ENCODE results near the gene NYAP1.
"Not testable (repeated sequence)": the region's sequence is repeated elsewhere in the genome, so short reads cannot be mapped to it uniquely, and the experiment has no call there.

DNA sequence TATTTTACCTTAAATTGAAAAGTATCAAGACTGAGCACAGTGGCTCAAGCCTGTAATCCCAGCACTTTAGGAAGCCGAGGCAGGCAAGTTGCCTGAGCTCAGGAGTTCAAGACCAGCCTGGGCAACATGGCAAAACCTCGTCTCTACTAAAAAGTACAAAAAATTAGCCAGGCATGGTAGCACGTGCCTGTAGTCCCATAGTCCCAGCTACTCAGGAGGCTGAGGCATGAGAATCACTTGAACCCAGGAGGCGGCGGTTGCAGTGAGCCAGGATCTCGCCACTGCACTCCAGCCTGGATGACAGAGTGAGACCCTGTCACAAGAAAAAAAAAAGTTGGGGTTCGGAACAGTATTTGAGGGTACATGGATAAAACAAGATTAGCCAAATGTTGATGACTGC lies 44.5 kb upstream of the NYAP1 start:
- not testable (repeated sequence) for TF ChIP-seq CTCF (IDR thresholded peaks at IDR 0.05; ENCODE audit: insufficient read depth, low read depth, low read length); EZH2 (IDR thresholded peaks at IDR 0.05; ENCODE audit: insufficient read depth, low read length)
